B cell (primary cell): ENCODE data around the gene YWHAE. TPM values are rescaled to one million over a fixed set of nuclear protein-coding genes. Genes with fewer than 3 reads are reported as not detected.

Experiments
- ATAC-seq: fragments of 200-7000 bp; cut with Tn5 transposase; one replicate; pipeline ENCODE4 v1.10.0; 2021; ENCODE audit warnings: low read depth, mild to moderate bottlenecking, moderate number of reproducible peaks, moderate library complexity
- CTCF ChIA-PET: fragments of 350-600 bp; sonication (Branson Sonifier 250); formaldehyde crosslinking; loops from one replicate; lab custom pipeline; 2021; ENCODE audit warnings: antibody characterized with exemption, inconsistent platforms; lab: Charles Lee
- POLR2A ChIA-PET: fragments of 350-600 bp; sonication (Branson Sonifier 250); formaldehyde crosslinking; loops from one replicate; lab custom pipeline; 2021; ENCODE audit warnings: antibody characterized with exemption; lab: Charles Lee
- DNase-seq: peaks from one replicate; pipeline ENCODE4 v3.0.0; 2013
- H2AFZ ChIP-seq: 2 replicates; pipeline ENCODE4 v1.6.1; 2012; ENCODE audit warnings: mild to moderate bottlenecking, low read depth, low read length; ENCODE audit not compliant: insufficient read depth, poor library complexity, severe bottlenecking
- H3K27ac ChIP-seq, 2 donors: 1 replicate in 1 of 2; 2 replicates in 1 of 2; pipeline ENCODE4 v1.5.1; 2012 to 2013; ENCODE audit warnings: low read length in 2 of 2, mild to moderate bottlenecking in 2 of 2, moderate library complexity in 1 of 2
- H3K27me3 ChIP-seq, 4 experiments: fragments of 200-600 bp in 1 of 4; sonication (generic) in 1 of 4; replicated peaks in 1 of 4; 1 replicate in 2 of 4; 2 replicates in 2 of 4; pipeline versions ENCODE4 v1.6.1 to v1.7.0; 2013 to 2016; ENCODE audit warnings: low read length in 3 of 4, mild to moderate bottlenecking in 2 of 4, mixed read lengths in 1 of 4, moderate library complexity in 1 of 4; ENCODE audit not compliant: insufficient read depth in 4 of 4, control insufficient read depth in 3 of 4; ENCODE audit errors: control extremely low read depth in 1 of 4
- H3K36me3 ChIP-seq, 2 experiments: replicated peaks in 1 of 2; 1 replicate in 1 of 2; 2 replicates in 1 of 2; pipeline versions ENCODE4 v1.6.1 to v1.7.1; 2013; ENCODE audit warnings: low read length in 1 of 2; ENCODE audit not compliant: insufficient read depth in 2 of 2, control insufficient read depth in 1 of 2; ENCODE audit errors: control extremely low read depth in 1 of 2, extremely low read depth in 1 of 2
- H3K4me1 ChIP-seq, 2 donors: fragments of 200-600 bp in 1 of 2; sonication (generic) in 1 of 2; 1 replicate in 1 of 2; 2 replicates in 1 of 2; pipeline versions ENCODE4 v1.5.1 to v1.6.1; 2013 to 2017; ENCODE audit warnings: low read length in 2 of 2; ENCODE audit not compliant: control insufficient read depth in 2 of 2, insufficient read depth in 2 of 2
- H3K4me2 ChIP-seq: replicated peaks from 2 replicates; pipeline ENCODE3; 2012; ENCODE audit warnings: mild to moderate bottlenecking, low read depth, low read length; ENCODE audit not compliant: poor library complexity, severe bottlenecking
- H3K4me3 ChIP-seq, 5 experiments: fragments of 200-600 bp in 1 of 5; sonication (generic) in 1 of 5; 1 replicate in 3 of 5; 2 replicates in 2 of 5; pipeline versions ENCODE4 v1.5.1 to v1.7.0; 2011 to 2016; ENCODE audit warnings: low read length in 4 of 5, mild to moderate bottlenecking in 4 of 5, low read depth in 2 of 5, control low read depth in 1 of 5, moderate library complexity in 1 of 5; ENCODE audit not compliant: insufficient read depth in 1 of 5; ENCODE audit errors: control extremely low read depth in 1 of 5, extremely low read depth in 1 of 5
- H3K79me2 ChIP-seq: fragments of 200-600 bp; sonication (generic); one replicate; pipeline ENCODE4 v1.6.0; 2016; ENCODE audit warnings: low read length; ENCODE audit not compliant: control insufficient read depth, insufficient read depth
- H3K9ac ChIP-seq: fragments of 200-600 bp; sonication (generic); 2 replicates; pipeline ENCODE4 v1.6.1; 2017; ENCODE audit warnings: mild to moderate bottlenecking, low read length, moderate library complexity
- H3K9me3 ChIP-seq, 3 donors: one replicate each; pipeline versions ENCODE4 v1.6.1 to v1.7.1; 2013; ENCODE audit warnings: low read length in 2 of 3; ENCODE audit not compliant: control insufficient read depth in 2 of 3, insufficient read depth in 1 of 3; ENCODE audit errors: control extremely low read depth in 1 of 3
- H4K20me1 ChIP-seq: 2 replicates; pipeline ENCODE4 v1.6.0; 2012; ENCODE audit warnings: mild to moderate bottlenecking, low read length; ENCODE audit not compliant: insufficient read depth, control insufficient read depth, poor library complexity, severe bottlenecking
- H3K27ac Mint-ChIP-seq: one replicate; pipeline ENCODE4 v1.8.0; 2021; ENCODE audit warnings: mixed read lengths
- H3K27me3 Mint-ChIP-seq: one replicate; pipeline ENCODE4 v1.8.0; 2021; ENCODE audit warnings: mixed read lengths
- H3K4me1 Mint-ChIP-seq: one replicate; pipeline ENCODE4 v1.8.0; 2021; ENCODE audit warnings: mixed read lengths
- H3K4me3 Mint-ChIP-seq: one replicate; pipeline ENCODE4 v1.8.0; 2021; ENCODE audit warnings: mixed read lengths
- H3K9me3 Mint-ChIP-seq: one replicate; pipeline ENCODE4 v1.8.0; 2022; ENCODE audit warnings: mixed read lengths; ENCODE audit not compliant: insufficient read depth
- CTCF ChIP-seq: fragments of 200-600 bp; IDR thresholded peaks from one replicate; pipeline ENCODE4 v1.8.0; 2022; ENCODE audit warnings: antibody characterized with exemption, mild to moderate bottlenecking
- EZH2 ChIP-seq: IDR thresholded peaks from 2 replicates; pipeline ENCODE4 v1.6.1; 2012; ENCODE audit warnings: borderline replicate concordance, low read depth, mild to moderate bottlenecking, moderate library complexity, low read length; ENCODE audit not compliant: insufficient read depth, poor library complexity, severe bottlenecking
- WGBS: methylation state at CpG from one replicate; pipeline ENCODE4 v1.1.5; 2013; ENCODE audit warnings: missing lambda C conversion rate; ENCODE audit not compliant: insufficient coverage; 5-methylcytosine and 5-hydroxymethylcytosine counted together
- intact Hi-C: fragments of 100-400 bp; cut with micrococcal nuclease; formaldehyde crosslinking; loops from one replicate; pipeline ENCODE4 v1.10.0; 2022
- polyA plus RNA-seq: library from polyadenylated mRNA; depleted of rRNA; stranded (reverse); fragments of >200 nt; gene quantifications from 2 replicates; pipeline ENCODE4 v1.2.3, GENCODE V29; 2012
- total RNA-seq, 2 donors: library from RNA; stranded (reverse); fragments of 120-200 nt in 1 of 2; gene quantifications; 1 replicate in 1 of 2; 2 replicates in 1 of 2; pipeline versions ENCODE4 v1.2.3 to v1.2.4, GENCODE V29; 2013 to 2022

Gene YWHAE
- total and polyA plus RNA-seq, 2 donors (not counting 1 experiment from before 2014, with no cell fraction given), result 54.3 to 149 TPM

- Mint-ChIP-seq H3K9me3 (no peaks in the 10 kb centered on the region), H3K4me3 (no peak overlapping the region), H3K4me1 (peaks cover 19% of the 10 kb centered on the region), H3K27ac (no peak overlapping the region), H3K27me3 (no peaks in the 10 kb centered on the region)
- Histone ChIP-seq H3K4me1 (no peaks in the 10 kb centered on the region), H3K9me3 (no peaks in the 10 kb centered on the region), H3K27ac (no peak overlapping the region), H3K9ac (no peak overlapping the region), H3K4me2 (no peak overlapping the region), H3K4me3 (no peak overlapping the region), H2AFZ (no peak overlapping the region), H3K79me2 (peaks cover 98% of the 10 kb centered on the region), H3K36me3 (peaks cover 13 to 43% of the 10 kb centered on the region in 2 experiments), H3K27me3 (no peaks in the 10 kb centered on the region), H4K20me1 (peaks cover 80% of the 10 kb centered on the region)
- CTCF ChIA-PET, result interaction anchor here (0.8 to 0.9 kb wide), 2 partner anchors 22 to 101 kb away, joined by 3 read pairs; no protein-coding TSS in a partner anchor
- WGBS, result 100% methylated on average over 1 of the region's 3 CpGs
- no peak for ATAC-seq
- intact Hi-C loops, result no loop called here
- POLR2A ChIA-PET, result no interaction called here
- no peak for DNase-seq
- TF ChIP-seq EZH2 (no peak), CTCF (no peak)
These were observed 34.1 kb upstream of the YWHAE start for GRCh38 chr17:1434150-1434549.

GRCh38 chr17:1431631-1432104 is 31.6 kb upstream of the YWHAE start:
- no peak for DNase-seq
- intact Hi-C loops, result no loop called here
- no peak for TF ChIP-seq CTCF
- TF ChIP-seq EZH2, result no peak
- POLR2A ChIA-PET, result interaction anchor here (0.7 kb wide), 2 partner anchors 14 to 623 kb away, joined by 4 to 11 read pairs; no protein-coding TSS in a partner anchor
- Mint-ChIP-seq H3K27ac (no peak overlapping the region), H3K4me3 (no peak overlapping the region), H3K9me3 (no peaks in the 10 kb centered on the region), H3K4me1 (peaks cover 14% of the 10 kb centered on the region), H3K27me3 (no peaks in the 10 kb centered on the region)
- H3K4me1 ChIP-seq, result no peaks in the 10 kb centered on the region
- H3K4me2 ChIP-seq, result no peak overlapping the region
- no CpG with 5 or more reads among the region's 2 CpGs for WGBS
- no peak for ATAC-seq
- no peak overlapping the region for H3K4me3 ChIP-seq
- peaks cover 91% of the 10 kb centered on the region for H3K79me2 ChIP-seq
- no peak overlapping the region for H2AFZ ChIP-seq
- H3K27ac ChIP-seq, result no peak overlapping the region
- H3K9ac ChIP-seq, result no peak overlapping the region
- H3K27me3 ChIP-seq, result no peaks in the 10 kb centered on the region
- peaks cover 11 to 37% of the 10 kb centered on the region in 2 experiments for H3K36me3 ChIP-seq
- peaks cover 62% of the 10 kb centered on the region for H4K20me1 ChIP-seq
- no peaks in the 10 kb centered on the region for H3K9me3 ChIP-seq
- CTCF ChIA-PET, result interaction anchor here (0.6 kb wide), 1 partner anchor 17 kb away, joined by 5 read pairs; no protein-coding TSS in a partner anchor
